Dermis microvascular lymphatic vessel endothelial cell (primary cell): Measurements from ENCODE around the gene KIAA0040. TPM values are rescaled to one million over a fixed set of nuclear protein-coding genes. Genes with fewer than 3 reads are reported as not detected.

Source experiments
- DNase-seq, 2 donors: peaks; one replicate each; pipeline versions ENCODE4 v3.0.0 to v3.0.0-alpha.2; 2010; ENCODE audit warnings: low read depth in 2 of 2
- total RNA-seq: library from RNA; depleted of rRNA; stranded (reverse); fragments of >200 nt; gene quantifications from 2 replicates; pipeline ENCODE4 v1.2.1, GENCODE V29; 2014

KIAA0040 gene
- total RNA-seq, 1 donor from 2014 or later: 10.0 TPM

- DNase-seq: no peak
Observed at GRCh38 chr1:175145899-175146528, 46.6 kb downstream of the KIAA0040 start.

GRCh38 chr1:175138579-175138978, 54.0 kb downstream of the KIAA0040 start:
- DNase-seq: no peak

- DNase-seq: no peak
Observed at GRCh38 chr1:175137369-175137768, 55.2 kb downstream of the KIAA0040 start.

DNA sequence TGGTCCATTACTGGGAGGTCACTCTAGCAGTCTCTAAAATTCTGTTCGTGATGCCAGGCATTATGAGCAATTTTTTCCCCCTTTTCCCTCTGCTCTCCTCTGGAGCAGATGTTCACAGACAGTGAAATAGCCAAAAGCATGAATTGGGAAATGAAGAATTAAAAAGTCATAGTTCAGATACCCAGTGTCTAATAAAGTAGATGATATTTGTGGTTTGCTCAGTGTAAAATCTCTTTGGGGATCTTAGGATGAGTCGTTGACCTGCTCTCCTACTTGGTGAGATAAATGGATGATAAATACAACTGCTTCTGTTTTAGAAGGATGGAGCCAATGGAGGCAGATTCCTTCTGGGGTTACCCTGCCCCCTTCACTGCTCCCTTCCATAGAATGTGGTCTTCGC, 56.3 kb downstream of the KIAA0040 start:
- DNase-seq: no peak

DNA sequence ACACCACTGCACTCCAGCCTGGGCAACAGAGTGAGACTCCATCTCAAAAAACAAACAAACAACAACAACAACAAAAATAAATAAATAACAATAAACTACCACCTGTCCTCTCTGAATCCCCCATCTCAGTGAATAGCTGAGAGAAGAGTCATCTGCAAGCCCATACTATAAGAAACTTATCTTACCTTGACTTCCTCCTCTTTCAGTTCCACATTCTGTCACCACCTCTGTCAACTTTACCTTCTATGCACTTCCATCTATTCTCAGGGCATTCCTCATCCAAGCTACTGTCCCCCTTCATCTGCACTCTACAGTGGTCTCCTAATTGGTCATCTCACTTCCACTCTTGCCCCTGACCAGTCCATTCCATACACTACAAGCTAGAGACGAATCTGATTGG, 58.1 kb downstream of the KIAA0040 start:
- no peak for DNase-seq

GRCh38 chr1:175133673-175134435, 58.7 kb downstream of the KIAA0040 start:
- DNase-seq: peak in 1 of 2 donors; percentile 57

DNA sequence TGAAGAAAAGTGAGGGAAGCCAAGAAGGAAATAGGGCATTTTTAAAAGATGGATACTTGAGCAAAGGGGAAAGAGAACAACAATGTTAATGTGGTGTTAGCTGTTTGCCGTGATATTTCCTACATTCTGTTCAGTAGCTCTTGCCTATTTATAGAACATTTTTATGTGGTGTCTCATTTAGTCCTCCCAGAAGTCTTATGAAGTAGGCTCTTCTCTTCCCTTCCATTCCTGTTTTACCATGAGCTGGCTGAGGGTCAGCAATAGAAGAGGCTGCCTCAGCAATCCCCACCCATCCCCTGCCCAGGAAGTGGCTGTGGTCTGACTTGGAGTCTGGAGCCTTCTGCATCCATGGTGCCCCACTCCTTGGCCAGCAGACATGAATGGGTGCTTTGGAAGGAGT, 60.1 kb downstream of the KIAA0040 start:
- DNase-seq: no peak

DNA sequence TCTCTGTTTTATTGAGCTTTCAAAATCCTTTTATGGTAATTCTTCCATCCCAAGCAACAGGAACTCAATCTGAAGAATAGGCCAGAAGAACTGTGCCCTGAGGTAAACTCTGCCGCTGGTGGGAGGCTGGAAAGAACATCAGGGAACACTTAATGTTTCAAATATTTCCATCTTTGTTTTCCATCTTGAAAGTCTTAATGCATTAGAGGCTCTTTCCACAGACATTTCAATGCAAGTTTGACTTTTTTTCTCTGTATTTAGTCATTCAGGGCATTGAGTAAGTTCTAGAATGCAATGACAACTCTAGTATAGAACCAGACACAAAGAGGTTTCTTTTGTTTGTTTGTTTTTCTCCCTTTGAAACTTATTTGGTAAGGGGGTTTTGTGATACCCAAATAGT, 61.5 kb downstream of the KIAA0040 start:
- no peak for DNase-seq

DNA sequence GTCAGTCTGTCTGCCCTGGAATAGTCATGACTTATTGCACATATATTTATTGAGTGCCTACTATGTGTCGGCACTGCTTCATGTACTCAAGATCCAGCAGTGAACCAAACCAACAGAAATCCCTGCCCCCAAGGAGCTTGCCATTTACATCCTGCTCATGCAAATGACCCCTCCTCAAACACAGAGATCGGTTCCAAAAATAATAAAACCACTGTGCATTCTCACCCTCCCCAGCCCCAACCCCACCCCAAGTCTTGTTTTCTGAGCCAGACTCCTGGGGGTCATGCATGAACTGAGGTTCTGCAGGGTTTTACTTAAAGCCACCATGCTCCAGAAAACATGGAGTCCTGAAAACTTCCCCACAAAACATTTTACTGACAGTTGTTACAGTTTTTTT, 61.9 kb downstream of the KIAA0040 start:
- no peak for DNase-seq

GRCh38 chr1:175129997-175130648, 62.5 kb downstream of the KIAA0040 start:
- peak; percentile 88 to 89 for DNase-seq

GRCh38 chr1:175129644-175129996, 63.0 kb downstream of the KIAA0040 start:
- DNase-seq: no peak

GRCh38 chr1:175129182-175129581, 63.4 kb downstream of the KIAA0040 start:
- no peak for DNase-seq

- no peak for DNase-seq
Observed at GRCh38 chr1:175128523-175128922, 64.1 kb downstream of the KIAA0040 start.

GRCh38 chr1:175127565-175127964, 65.0 kb downstream of the KIAA0040 start:
- DNase-seq: no peak

DNA sequence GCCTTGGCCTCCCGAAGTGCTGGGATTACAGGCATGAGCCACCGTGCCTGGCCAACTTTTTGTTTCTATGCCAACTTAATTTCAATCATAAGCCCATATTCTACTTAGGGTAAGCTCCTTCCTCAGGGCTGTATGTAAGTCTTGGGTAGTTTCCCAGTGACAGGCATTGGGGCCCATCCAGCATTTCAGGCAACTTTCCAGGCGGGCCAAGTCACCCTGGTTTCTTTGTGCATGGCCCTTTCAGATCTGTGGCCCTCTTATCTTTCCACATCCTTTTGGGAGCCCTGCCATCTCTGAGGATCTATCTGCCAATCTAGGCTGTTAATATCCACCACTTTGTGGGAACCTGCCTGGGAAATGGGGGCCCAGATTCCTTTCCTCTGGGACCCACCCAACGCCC, 66.2 kb downstream of the KIAA0040 start:
- no peak for DNase-seq

- no peak for DNase-seq
Observed at GRCh38 chr1:175124861-175125260, 67.7 kb downstream of the KIAA0040 start.

DNA sequence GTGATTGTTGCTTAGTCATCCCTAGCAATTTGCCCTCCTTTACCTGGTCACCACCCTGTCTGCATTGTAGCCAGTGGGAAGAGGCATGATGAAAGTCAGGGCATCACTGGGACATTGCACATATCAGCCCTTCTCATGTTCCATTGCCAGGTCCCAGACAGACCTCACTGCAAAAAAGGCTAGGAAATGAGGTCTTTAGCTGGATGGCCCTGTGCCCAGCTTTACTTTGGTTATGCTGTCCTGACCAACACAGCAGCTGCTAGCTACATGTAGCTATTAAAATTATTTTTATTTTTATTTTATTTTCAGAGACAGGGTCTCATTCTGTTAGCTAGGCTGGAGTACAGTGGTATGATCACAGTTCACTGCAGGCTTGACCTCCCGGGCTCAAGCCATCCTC, 72.1 kb downstream of the KIAA0040 start:
- DNase-seq: no peak

DNA sequence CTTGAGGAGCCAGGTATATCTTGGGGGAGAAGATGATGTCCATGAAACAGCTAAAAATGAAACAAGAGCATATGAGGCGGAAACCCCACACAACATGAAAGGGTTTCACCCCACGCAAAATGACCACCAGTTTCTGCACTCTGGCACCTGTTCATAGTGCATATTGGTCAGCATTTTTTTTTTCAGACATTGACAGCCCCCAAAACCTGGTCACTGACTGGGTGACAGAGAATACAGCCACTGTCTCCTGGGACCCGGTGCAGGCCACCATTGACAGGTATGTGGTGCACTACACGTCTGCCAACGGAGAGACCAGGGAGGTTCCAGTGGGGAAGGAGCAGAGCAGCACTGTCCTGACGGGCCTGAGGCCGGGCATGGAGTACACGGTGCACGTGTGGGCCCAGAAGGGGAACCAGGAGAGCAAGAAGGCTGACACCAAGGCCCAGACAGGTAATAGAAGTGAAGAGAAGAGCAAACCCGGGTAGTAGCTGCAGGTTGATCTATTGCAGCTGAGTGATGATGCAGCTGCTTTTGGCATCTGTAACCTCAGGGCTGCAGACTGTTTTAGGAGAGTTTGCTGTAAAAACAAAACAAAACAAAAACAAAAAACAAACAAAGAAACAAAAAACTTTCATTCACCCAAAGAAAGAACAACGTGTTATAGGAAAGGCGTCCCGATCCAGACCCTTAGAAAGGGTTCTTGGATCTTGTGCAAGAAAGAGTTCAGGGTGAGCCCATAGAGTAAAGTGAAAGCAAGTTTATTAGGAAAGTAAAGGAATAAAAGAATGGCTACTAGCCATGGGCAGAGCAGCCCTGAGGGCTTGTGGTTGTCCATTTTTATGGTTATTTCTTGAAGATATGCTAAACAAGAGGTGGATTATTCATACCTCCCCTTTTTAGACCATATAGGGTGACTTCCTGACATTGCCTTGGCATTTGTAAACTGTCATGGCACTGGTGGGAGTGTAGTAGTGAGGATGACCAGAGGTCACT, 73.9 kb downstream of the KIAA0040 start:
- no peak for DNase-seq

GRCh38 chr1:175116903-175117302, 75.7 kb downstream of the KIAA0040 start:
- no peak for DNase-seq

DNA sequence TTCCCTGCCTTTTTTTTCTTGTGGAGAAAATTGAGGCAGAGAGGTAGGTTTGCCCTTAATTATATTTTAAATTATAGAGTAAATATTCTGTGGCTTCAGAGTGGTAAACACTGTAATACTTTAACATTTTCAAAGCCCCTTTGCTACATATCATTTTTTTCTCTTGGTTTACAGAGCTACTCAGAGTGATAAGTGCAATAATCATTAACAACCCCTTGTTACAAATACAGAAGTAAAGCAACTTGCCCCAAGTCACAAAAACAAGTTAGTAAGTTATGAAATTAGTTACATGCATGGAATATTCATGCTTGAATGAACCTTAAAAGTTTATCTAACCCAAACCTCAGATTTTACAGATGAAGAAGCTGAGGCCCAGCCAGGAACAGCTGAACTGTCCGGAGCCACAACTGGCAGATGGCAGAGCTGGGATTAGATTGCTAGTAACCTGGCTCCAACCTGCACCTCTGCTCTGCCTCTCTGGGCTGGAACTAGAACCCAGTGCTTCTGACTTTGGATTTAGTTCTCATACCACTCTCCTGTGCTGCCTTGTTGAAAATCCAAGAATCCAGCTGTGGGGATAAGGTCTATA, 76.3 kb downstream of the KIAA0040 start:
- no peak for DNase-seq

- DNase-seq: no peak
Observed at GRCh38 chr1:175114996-175115395, 77.6 kb downstream of the KIAA0040 start.
